GM12872 (cell line): Measurements from ENCODE around the gene GZF1.

ENCODE experiments used
- TF ChIP-seq, protein P1 (sequence below): IDR thresholded peaks from 3 replicates; pipeline ENCODE4 v1.5.1; 2011; ENCODE audit warnings: low read depth, mild to moderate bottlenecking, low read length, moderate library complexity; ENCODE audit not compliant: insufficient read depth

Gene GZF1

DNA sequence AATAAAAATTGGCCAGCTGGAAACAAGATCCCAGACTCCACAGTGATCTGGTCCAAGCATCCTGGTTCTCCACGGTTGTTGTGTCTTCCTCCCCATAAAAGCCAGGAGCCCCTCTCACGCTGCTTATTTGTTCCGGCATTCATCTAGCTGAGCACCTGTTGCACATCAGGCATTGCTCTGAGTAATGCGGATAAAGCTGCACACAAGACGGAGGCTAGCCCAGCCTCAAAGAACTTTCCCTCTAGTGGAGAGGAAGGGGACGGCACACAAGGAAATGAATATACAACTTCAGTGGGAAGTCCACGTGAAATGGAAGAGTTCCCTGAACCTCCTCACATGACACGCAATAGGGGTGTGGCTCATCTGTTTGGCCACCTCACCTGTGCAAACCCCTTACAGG is 41.7 kb upstream of the GZF1 start:
- TF ChIP-seq, protein P1, sequence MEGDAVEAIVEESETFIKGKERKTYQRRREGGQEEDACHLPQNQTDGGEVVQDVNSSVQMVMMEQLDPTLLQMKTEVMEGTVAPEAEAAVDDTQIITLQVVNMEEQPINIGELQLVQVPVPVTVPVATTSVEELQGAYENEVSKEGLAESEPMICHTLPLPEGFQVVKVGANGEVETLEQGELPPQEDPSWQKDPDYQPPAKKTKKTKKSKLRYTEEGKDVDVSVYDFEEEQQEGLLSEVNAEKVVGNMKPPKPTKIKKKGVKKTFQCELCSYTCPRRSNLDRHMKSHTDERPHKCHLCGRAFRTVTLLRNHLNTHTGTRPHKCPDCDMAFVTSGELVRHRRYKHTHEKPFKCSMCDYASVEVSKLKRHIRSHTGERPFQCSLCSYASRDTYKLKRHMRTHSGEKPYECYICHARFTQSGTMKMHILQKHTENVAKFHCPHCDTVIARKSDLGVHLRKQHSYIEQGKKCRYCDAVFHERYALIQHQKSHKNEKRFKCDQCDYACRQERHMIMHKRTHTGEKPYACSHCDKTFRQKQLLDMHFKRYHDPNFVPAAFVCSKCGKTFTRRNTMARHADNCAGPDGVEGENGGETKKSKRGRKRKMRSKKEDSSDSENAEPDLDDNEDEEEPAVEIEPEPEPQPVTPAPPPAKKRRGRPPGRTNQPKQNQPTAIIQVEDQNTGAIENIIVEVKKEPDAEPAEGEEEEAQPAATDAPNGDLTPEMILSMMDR, result peak; percentile 46; the same call in 2 of the 3 replicates

DNA sequence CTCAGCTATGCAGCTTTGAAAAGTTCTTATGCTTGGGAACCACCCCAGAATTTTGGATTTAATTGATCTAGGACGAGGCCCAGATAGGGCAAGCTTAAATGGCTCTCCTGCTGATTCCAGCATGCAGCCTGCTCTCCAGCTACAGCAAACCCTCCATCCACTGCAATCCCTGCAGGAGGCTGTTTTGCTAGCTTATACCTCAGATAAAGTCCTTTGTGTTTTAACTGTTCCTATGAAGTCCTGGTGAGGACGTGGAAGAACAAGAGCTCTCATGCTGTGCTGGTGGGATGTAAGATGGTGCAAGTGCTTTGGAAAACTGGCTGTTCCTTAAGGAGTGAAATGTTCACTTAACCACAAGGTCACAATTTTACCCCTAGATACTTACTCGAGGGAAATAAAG is 36.9 kb upstream of the GZF1 start:
- TF ChIP-seq, protein P1, result no peak

DNA sequence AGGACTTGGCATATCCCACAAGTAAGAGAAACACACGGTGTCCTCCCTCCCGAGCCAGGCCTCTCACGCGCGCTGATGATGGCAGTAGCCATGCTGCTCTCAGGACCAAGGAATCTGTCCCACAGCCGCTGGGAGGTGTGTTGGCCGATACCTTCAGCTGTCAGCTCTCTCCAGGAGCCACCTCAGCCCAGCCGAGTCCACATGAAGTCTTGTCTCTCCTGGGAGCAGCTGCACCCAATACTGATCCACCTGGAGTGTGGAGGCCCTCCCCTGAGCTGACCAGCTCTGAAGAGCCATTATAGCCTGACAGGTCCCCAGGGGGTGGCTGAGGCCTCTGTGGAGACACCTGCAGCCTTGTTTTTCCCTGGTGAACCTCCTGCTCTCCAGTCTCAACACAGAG is 35.2 kb upstream of the GZF1 start:
- TF ChIP-seq, protein P1, result no peak

DNA sequence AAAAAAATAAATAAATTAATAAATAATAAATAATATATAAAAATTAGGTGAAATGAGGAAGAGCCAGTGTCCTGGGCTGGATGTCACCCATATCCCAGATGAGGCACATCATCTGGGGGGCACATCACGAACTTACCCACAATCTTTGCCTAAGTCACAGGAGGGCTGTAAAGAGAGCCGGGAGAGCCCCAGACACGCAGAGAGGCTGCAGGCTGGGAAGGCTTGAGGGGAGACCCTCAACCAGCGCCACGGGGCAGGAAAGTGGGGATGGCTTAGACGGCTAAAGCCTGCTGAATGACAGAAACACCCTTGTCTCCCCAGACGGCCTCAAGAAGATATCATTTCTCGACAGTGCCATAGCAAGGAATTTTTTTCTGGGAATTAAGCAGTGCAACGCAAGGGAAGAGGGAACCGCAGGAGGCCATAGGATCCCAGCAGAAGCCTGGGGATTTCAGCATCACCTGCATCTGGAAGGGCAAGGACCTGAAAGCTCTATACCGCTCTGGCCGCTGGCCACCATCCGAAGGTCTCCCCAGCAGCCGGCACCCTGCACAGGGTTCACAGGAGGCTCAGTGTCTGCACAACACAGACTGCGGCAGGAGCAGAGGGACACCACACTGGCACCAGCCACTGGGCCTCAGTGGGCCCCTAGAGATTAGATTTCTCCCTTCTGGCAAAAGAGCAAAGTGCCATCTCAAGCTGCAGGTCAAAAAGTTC is 34.2 kb upstream of the GZF1 start:
- TF ChIP-seq, protein P1, result no peak

DNA sequence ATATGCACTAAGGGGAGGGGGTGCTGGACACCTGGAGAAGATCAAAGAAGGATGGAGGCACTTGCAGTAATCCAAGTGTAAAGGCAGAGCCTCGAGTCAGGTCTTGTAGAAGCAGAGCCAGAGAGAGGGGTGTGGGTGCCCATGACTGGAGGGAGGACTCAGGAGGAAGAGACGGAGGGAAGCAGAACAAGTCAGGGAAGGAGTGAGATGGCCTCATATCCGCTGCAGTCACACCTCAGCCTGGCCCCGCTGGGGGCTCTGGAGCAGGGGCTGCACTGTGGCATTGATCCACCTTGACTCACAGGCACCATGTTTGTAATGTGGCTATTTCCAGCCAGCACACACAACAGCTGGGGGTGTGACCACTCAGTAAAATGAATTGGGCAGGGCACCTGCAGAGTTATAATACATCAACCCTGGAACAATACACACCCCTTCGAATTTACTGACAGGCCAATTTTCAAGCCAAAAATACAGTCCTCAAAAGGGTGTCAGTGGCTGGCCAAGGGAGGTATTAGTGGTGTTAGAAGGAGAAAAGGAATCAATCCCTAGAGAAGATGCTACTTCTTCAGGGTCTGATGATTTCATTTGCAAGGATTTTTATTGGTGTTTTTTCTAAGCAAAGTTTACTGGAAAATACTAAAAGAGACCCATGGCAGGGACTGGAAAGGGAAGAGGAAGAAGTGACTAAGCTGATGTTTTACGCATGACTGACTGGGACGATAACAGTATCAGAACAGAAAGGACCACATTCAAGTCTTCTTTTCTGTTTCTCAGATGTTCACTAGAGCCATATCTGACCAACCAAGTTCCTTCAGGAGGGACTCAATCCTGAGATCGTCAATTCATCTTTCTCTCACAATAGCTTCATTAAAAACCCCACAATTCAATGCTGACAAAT is 30.3 kb upstream of the GZF1 start:
- TF ChIP-seq, protein P1, result no peak

DNA sequence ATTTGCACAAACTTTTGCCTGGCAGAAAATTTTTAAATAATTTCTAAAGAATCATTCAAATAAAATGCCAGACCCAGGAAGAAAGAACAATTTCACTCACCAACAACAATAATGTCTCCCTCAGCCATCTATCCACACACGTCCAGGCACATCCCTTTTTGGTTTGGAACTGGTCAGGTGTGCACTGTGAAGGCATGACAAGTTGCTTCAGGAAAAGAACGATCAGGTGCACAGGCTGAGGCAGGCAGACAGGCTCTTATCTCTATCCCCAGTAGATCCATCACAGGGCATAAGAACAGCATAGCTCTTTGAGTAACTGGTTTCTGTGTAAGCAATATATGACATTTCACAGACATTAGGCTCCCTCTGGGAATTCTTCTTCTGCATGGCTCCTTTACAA is 29.5 kb upstream of the GZF1 start:
- TF ChIP-seq, protein P1, result no peak

DNA sequence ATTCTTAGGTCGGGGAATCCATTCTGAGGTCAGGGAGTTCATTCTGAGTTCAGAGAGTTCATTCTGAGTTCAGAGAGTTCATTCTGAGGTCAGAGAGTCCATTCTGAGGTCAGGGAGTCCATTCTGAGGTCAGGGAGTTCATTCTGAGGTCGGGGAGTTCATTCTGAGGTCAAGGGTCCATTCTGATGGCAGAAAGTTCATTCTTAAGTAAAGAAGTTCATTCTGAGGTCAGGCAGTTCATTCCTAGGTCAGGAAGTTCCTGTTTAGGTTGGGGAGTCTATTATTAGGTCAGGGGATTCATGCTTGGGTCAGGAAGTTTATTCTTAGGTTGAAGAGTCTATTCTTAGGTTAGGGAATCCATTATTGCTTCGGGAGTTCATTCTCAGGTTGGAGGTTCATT is 27.9 kb upstream of the GZF1 start:
- TF ChIP-seq, protein P1, result no peak
